ENCODE data around the gene HOXB2. TPM values are rescaled to one million over a fixed set of nuclear protein-coding genes. Genes with fewer than 3 reads are reported as not detected.

HOXB2 gene
- total RNA-seq (2022; extraction: Qiagen RNA extraction) = 0.51 to 0.76 TPM (median 0.55 TPM) in 5 replicates

DNA sequence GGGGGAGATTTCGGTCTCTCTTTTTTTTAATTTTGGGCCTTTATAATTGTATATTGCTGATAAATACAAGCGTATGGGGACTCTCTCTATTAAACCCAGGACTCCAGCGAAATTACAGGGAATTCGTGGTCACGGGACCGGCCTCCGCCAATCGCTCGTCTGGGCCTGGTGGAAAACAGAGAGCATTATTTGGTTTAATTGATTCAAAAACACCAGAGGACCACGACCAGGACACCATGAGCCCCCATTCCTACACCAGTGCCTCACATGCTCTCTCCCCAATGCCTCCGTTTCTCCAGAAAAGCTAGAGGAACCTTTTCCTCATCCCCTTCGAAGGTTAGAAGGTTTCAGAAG is at the start of gene HOXB2:
HOXB2 (minus strand) TSS at position 88 of the 354 bp plus-strand sequence. CDS start 198 bp downstream, outside the sequence.

GRCh38 chr17:48593126-48593829 is 48.4 kb upstream of the HOXB2 start, which contains the start of gene HOXB5:
TSS of gene HOXB5 (minus strand) at chr17:48593779. CDS start at chr17:48593682, 97 bp downstream.

GRCh38 chr17:48589831-48590606 is 45.1 kb upstream of the HOXB2 start, which contains the start of gene HOXB3:
TSS of gene HOXB3 (minus strand) at chr17:48590241. CDS start at chr17:48552474, 37,767 bp downstream.

DNA sequence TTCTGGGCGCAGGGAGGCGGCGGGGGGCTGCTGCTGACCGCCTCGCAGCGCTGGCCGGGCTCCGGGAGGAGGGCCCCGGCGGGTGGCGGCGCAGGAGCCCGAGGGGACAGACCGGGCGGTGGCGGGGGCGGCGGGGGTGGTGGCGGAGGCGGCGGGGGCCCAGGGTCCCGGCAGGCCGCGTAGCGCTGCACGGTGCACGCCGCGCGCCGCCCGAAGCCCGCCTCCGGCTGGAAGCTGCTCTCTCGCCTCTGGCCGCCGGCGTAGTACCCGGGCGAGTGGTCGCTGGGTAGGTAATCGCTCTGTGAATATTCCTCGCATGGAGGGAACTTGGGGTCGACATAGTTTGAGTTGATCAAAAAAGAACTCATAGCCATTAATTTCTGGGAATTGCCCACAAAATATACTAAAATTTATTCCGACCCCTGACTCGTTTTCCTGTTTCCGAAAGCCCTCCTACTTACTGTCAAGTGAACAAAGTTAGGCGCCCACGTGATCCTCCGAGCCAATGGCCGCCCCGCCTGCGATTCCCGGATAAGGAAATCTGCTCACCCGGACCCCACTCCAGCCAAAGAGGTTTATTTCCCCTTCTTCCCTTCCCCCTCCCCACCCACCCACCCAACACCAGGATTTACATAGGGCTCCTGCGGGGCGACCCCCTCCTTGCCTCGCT is 33.2 kb upstream of the HOXB2 start, which contains the start of gene HOXB4:
HOXB4 (minus strand) TSS at position 405 of the 670 bp plus-strand sequence; CDS start at position 374, 31 bp downstream.

DNA sequence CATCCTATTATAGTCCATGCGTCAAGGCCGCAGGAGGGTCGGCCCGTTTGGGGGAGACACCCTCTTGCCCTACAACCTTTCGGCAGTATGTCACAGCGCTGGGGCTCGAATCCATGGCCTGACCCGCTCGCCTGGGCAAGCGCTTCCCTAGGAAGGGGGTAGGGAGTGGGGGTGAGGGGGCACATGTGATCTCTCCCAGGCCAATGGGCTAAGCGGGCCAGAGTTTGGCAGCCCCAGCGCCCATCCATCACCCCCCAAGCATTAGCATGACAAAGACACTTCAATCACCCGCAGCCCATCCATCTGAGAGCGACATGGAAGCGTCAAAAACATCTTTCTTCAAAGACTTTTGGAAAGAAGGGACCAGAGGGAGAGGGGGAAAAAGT is 14.0 kb downstream of the HOXB2 start, which contains the start of gene HOXB1:
HOXB1 (minus strand) TSS at position 125 of the 386 bp plus-strand sequence; CDS start at position 18, 107 bp downstream.

Other genes with a start within 250 kb of the HOXB2 start
- 0.18 to 0.42 TPM (median 0.37 TPM) in 3 of 5 replicates, not detected in the others for gene SKAP1, start 114.9 kb downstream of the HOXB2 start, total RNA-seq (2022; extraction: Qiagen RNA extraction)
- not detected in 5 replicates for gene HOXB1, start 14.1 kb downstream of the HOXB2 start, total RNA-seq (2022; extraction: Qiagen RNA extraction)
- 0.03 to 0.20 TPM (median 0.13 TPM) in 5 replicates for gene HOXB4, start 33.2 kb upstream of the HOXB2 start, total RNA-seq (2022; extraction: Qiagen RNA extraction)
- gene HOXB3, start 45.1 kb upstream of the HOXB2 start, total RNA-seq (2022; extraction: Qiagen RNA extraction) = 4.6 to 6.8 TPM (median 5.7 TPM) in 5 replicates
- 1.5 to 2.9 TPM (median 2.6 TPM) in 5 replicates for gene HOXB5, start 48.7 kb upstream of the HOXB2 start, total RNA-seq (2022; extraction: Qiagen RNA extraction)
- 4.2 to 6.5 TPM (median 6.2 TPM) in 5 replicates for gene HOXB6, start 59.9 kb upstream of the HOXB2 start, total RNA-seq (2022; extraction: Qiagen RNA extraction)
- 32.6 to 36.9 TPM (median 33.6 TPM) in 5 replicates for gene HOXB7, start 65.9 kb upstream of the HOXB2 start, total RNA-seq (2022; extraction: Qiagen RNA extraction)
- 6.4 to 9.9 TPM (median 9.2 TPM) in 5 replicates for gene HOXB8, start 70.2 kb upstream of the HOXB2 start, total RNA-seq (2022; extraction: Qiagen RNA extraction)
- gene HOXB9, start 81.2 kb upstream of the HOXB2 start, total RNA-seq (2022; extraction: Qiagen RNA extraction) = 7.5 to 8.7 TPM (median 7.8 TPM) in 5 replicates
- gene PRAC1, start 177.4 kb upstream of the HOXB2 start, total RNA-seq (2022; extraction: Qiagen RNA extraction) = not detected in 5 replicates
- not detected in 5 replicates for gene PRAC2, start 178.1 kb upstream of the HOXB2 start, total RNA-seq (2022; extraction: Qiagen RNA extraction)
- 2.1 to 2.6 TPM (median 2.4 TPM) in 5 replicates for gene HOXB13, start 183.6 kb upstream of the HOXB2 start, total RNA-seq (2022; extraction: Qiagen RNA extraction)